ENCODE data around the gene MED22. TPM values are rescaled to one million over a fixed set of nuclear protein-coding genes. Genes with fewer than 3 reads are reported as not detected.
"Not testable (repeated sequence)": the region's sequence is repeated elsewhere in the genome, so short reads cannot be mapped to it uniquely, and the experiment has no call there.

The MED22 gene
- total RNA-seq, 1 donor: 14.5 TPM

DNA sequence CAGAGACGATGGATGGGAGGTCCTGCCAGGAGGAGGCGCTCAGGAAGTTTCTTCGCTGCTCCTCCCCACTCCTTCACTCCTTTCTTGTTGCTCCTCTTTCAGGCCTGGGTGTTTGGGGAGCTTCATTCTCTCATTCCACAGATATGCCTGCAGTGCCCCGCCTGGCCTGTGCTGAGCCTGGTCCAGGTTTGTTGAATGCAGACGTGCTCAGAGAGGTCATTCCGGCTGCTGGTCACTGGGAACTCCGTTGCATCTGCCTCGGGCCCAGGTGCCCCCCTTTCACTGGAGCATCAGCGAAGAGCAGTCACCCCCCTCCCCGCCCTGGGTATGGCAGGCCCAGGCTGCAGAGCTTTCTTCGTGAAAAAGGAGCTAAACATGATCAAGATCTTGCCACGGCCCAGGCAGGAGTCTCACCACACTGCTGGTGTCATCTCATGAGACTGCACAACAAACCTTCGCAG lies 27.5 kb downstream of the MED22 start:
- Histone ChIP-seq H3K4me1 (ENCODE audit: insufficient read depth, low read length) (no peaks in the 10 kb centered on the region), H3K4me2 (ENCODE audit: insufficient read depth, low read length) (no peak overlapping the region), H3K9me3 (ENCODE audit: low read depth, low read length) (no peaks in the 10 kb centered on the region), H2AFZ (ENCODE audit: low read length) (no peak overlapping the region), H3K79me2 (ENCODE audit: insufficient read depth, low read length) (no peaks in the 10 kb centered on the region), H3K36me3 (ENCODE audit: insufficient read depth, low read length) (no peaks in the 10 kb centered on the region), H3K27me3 (ENCODE audit: insufficient read depth, low read length) (peaks cover 4% of the 10 kb centered on the region), H3K27ac (ENCODE audit: low read depth, low read length) (no peak overlapping the region), H3K4me3 (ENCODE audit: insufficient read depth, low read length) (no peak overlapping the region), H4K20me1 (ENCODE audit: insufficient read depth, low read length) (no peaks in the 10 kb centered on the region)
- TF ChIP-seq, protein P1, sequence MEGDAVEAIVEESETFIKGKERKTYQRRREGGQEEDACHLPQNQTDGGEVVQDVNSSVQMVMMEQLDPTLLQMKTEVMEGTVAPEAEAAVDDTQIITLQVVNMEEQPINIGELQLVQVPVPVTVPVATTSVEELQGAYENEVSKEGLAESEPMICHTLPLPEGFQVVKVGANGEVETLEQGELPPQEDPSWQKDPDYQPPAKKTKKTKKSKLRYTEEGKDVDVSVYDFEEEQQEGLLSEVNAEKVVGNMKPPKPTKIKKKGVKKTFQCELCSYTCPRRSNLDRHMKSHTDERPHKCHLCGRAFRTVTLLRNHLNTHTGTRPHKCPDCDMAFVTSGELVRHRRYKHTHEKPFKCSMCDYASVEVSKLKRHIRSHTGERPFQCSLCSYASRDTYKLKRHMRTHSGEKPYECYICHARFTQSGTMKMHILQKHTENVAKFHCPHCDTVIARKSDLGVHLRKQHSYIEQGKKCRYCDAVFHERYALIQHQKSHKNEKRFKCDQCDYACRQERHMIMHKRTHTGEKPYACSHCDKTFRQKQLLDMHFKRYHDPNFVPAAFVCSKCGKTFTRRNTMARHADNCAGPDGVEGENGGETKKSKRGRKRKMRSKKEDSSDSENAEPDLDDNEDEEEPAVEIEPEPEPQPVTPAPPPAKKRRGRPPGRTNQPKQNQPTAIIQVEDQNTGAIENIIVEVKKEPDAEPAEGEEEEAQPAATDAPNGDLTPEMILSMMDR (IDR thresholded peaks at IDR 0.05; ENCODE audit: extremely low read depth, low read depth, low read length): no peak
- no peak for DNase-seq (ENCODE audit: insufficient read length, low spot score, missing footprints)

DNA sequence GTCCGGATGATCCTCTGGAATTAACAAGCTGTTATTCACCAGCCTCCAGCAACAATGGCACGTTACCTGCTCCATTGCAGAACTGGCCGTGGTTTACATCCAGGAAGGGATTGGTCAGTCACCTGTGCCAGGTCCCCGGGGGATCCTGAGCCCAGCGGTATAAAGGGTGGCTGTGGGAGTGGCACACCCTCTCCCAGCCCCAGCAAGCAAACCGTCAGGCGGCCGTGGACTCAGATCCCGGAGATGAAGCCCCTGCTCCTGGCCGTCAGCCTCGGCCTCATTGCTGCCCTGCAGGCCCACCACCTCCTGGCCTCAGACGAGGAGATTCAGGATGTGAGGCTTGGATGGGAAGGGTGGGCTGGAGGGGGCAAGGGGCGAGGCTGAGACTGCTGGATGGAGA lies 30.4 kb downstream of the MED22 start:
- not testable (repeated sequence) for H2AFZ ChIP-seq (ENCODE audit: low read length); H4K20me1 ChIP-seq (ENCODE audit: insufficient read depth, low read length); H3K9me3 ChIP-seq (ENCODE audit: low read depth, low read length)

DNA sequence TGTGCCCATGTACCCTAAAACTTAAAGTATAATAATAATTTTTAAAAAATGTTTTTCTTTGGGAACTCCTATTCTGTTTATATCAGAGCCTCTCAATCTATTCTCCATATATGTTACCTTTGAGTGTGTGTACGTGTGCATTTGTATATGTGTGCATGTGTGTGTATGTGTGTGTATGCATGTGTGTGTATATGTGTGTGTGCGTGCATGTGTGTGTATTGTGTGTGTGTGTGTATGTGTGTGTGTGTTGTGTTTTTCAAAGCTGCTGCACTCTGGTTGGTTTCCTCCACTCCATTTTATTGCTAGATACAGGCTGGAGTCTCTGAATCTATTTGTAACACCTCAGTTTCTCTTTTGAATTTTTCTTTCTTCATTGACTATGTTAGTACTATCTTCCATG lies 31.9 kb downstream of the MED22 start:
- no peak for DNase-seq (ENCODE audit: insufficient read length, low spot score, missing footprints)
- no peak overlapping the region for H3K4me3 ChIP-seq (ENCODE audit: insufficient read depth, low read length)
- H2AFZ ChIP-seq (ENCODE audit: low read length): no peak overlapping the region
- TF ChIP-seq, protein P1 (IDR thresholded peaks at IDR 0.05; ENCODE audit: extremely low read depth, low read depth, low read length): no peak
- no peaks in the 10 kb centered on the region for H3K36me3 ChIP-seq (ENCODE audit: insufficient read depth, low read length)
- no peak overlapping the region for H3K27ac ChIP-seq (ENCODE audit: low read depth, low read length)
- no peak overlapping the region for H3K4me2 ChIP-seq (ENCODE audit: insufficient read depth, low read length)
- no peaks in the 10 kb centered on the region for H3K9me3 ChIP-seq (ENCODE audit: low read depth, low read length)
- H3K79me2 ChIP-seq (ENCODE audit: insufficient read depth, low read length): no peaks in the 10 kb centered on the region
- no peaks in the 10 kb centered on the region for H3K27me3 ChIP-seq (ENCODE audit: insufficient read depth, low read length)
- H4K20me1 ChIP-seq (ENCODE audit: insufficient read depth, low read length): no peaks in the 10 kb centered on the region
- no peaks in the 10 kb centered on the region for H3K4me1 ChIP-seq (ENCODE audit: insufficient read depth, low read length)

More for the DNA sequence above, 30.4 kb downstream of the MED22 start:
- not testable (repeated sequence) for H3K4me3 ChIP-seq (ENCODE audit: insufficient read depth, low read length); H3K27ac ChIP-seq (ENCODE audit: low read depth, low read length); H3K27me3 ChIP-seq (ENCODE audit: insufficient read depth, low read length); H3K36me3 ChIP-seq (ENCODE audit: insufficient read depth, low read length); H3K4me1 ChIP-seq (ENCODE audit: insufficient read depth, low read length); H3K79me2 ChIP-seq (ENCODE audit: insufficient read depth, low read length); H3K4me2 ChIP-seq (ENCODE audit: insufficient read depth, low read length); DNase-seq (ENCODE audit: insufficient read length, low spot score, missing footprints)

GRCh38 chr9:133309608-133310007 lies 38.3 kb downstream of the MED22 start:
- H3K27me3 ChIP-seq (ENCODE audit: insufficient read depth, low read length): peaks cover 4% of the 10 kb centered on the region
- H4K20me1 ChIP-seq (ENCODE audit: insufficient read depth, low read length): no peaks in the 10 kb centered on the region
- H3K36me3 ChIP-seq (ENCODE audit: insufficient read depth, low read length): no peaks in the 10 kb centered on the region
- H2AFZ ChIP-seq (ENCODE audit: low read length): no peak overlapping the region
- H3K9me3 ChIP-seq (ENCODE audit: low read depth, low read length): no peaks in the 10 kb centered on the region
- TF ChIP-seq, protein P1 (IDR thresholded peaks at IDR 0.05; ENCODE audit: extremely low read depth, low read depth, low read length): no peak
- H3K27ac ChIP-seq (ENCODE audit: low read depth, low read length): no peak overlapping the region
- no peaks in the 10 kb centered on the region for H3K4me1 ChIP-seq (ENCODE audit: insufficient read depth, low read length)
- no peak overlapping the region for H3K4me2 ChIP-seq (ENCODE audit: insufficient read depth, low read length)
- DNase-seq (ENCODE audit: insufficient read length, low spot score, missing footprints): no peak
- H3K4me3 ChIP-seq (ENCODE audit: insufficient read depth, low read length): no peak overlapping the region
- no peaks in the 10 kb centered on the region for H3K79me2 ChIP-seq (ENCODE audit: insufficient read depth, low read length)
